Measurements from ENCODE around the gene SLC6A11. TPM values are rescaled to one million over a fixed set of nuclear protein-coding genes. Genes with fewer than 3 reads are reported as not detected.

Gene SLC6A11
- total and polyA plus RNA-seq, 3 donors from 2014 or later = 2.0 to 6.9 (median 3.9) TPM

GRCh38 chr3:10976770-10977169 lies 160.7 kb downstream of the SLC6A11 start:
- H3K4me1 ChIP-seq = no peaks in the 10 kb centered on the region
- TF ChIP-seq CTCF (IDR thresholded peaks at IDR 0.05) (no peak), POLR2A (IDR thresholded peaks at IDR 0.05) (no peak)
- H3K27me3 ChIP-seq = no peaks in the 10 kb centered on the region
- intact Hi-C loops (cut with DNase I; ENCODE audit: low total_unique reads) = no loop called here
- DNase-seq = no peak
- H3K9me3 ChIP-seq = no peaks in the 10 kb centered on the region
- no peaks in the 10 kb centered on the region for H3K36me3 ChIP-seq (ENCODE audit: low read depth, missing control alignments)
- no peak overlapping the region for H3K27ac ChIP-seq
- H3K4me3 ChIP-seq = no peak overlapping the region
- WGBS, 2 donors = 100% methylated on average over 1 of the region's 1 CpG

- H3K27me3 ChIP-seq = no peaks in the 10 kb centered on the region
- WGBS, 2 donors = 76 to 89% methylated on average over 8 to 10 of the region's 10 CpGs
- TF ChIP-seq CTCF (IDR thresholded peaks at IDR 0.05) (no peak), POLR2A (IDR thresholded peaks at IDR 0.05) (no peak)
- H3K4me1 ChIP-seq = no peaks in the 10 kb centered on the region
- H3K9me3 ChIP-seq = no peaks in the 10 kb centered on the region
- intact Hi-C loops (cut with DNase I; ENCODE audit: low total_unique reads) = no loop called here
- H3K36me3 ChIP-seq (ENCODE audit: low read depth, missing control alignments) = no peaks in the 10 kb centered on the region
- no peak for DNase-seq
- no peak overlapping the region for H3K27ac ChIP-seq
- no peak overlapping the region for H3K4me3 ChIP-seq
Measured at GRCh38 chr3:10977892-10978510, 162.0 kb downstream of the SLC6A11 start.

GRCh38 chr3:10978956-10979355 lies 162.9 kb downstream of the SLC6A11 start:
- Histone ChIP-seq H3K4me3 (no peak overlapping the region), H3K27ac (no peak overlapping the region), H3K36me3 (ENCODE audit: low read depth, missing control alignments) (no peaks in the 10 kb centered on the region), H3K9me3 (no peaks in the 10 kb centered on the region), H3K4me1 (no peaks in the 10 kb centered on the region), H3K27me3 (no peaks in the 10 kb centered on the region)
- TF ChIP-seq POLR2A (IDR thresholded peaks at IDR 0.05) = no peak
- TF ChIP-seq CTCF (IDR thresholded peaks at IDR 0.05) = no peak
- intact Hi-C loops (cut with DNase I; ENCODE audit: low total_unique reads) = no loop called here
- 92 to 94% methylated on average over 7 of the region's 7 CpGs for WGBS, 2 donors
- DNase-seq = no peak

GRCh38 chr3:10980312-10980711 lies 164.3 kb downstream of the SLC6A11 start:
- intact Hi-C loops (cut with DNase I; ENCODE audit: low total_unique reads) = no loop called here
- no peaks in the 10 kb centered on the region for H3K9me3 ChIP-seq
- WGBS, 2 donors = 62 to 76% methylated on average over 7 of the region's 7 CpGs
- no peak overlapping the region for H3K27ac ChIP-seq
- no peak overlapping the region for H3K4me3 ChIP-seq
- DNase-seq = no peak
- TF ChIP-seq CTCF (IDR thresholded peaks at IDR 0.05) (no peak), POLR2A (IDR thresholded peaks at IDR 0.05) (no peak)
- no peaks in the 10 kb centered on the region for H3K27me3 ChIP-seq
- H3K4me1 ChIP-seq = no peaks in the 10 kb centered on the region
- no peaks in the 10 kb centered on the region for H3K36me3 ChIP-seq (ENCODE audit: low read depth, missing control alignments)

- intact Hi-C loops (cut with DNase I; ENCODE audit: low total_unique reads) = no loop called here
- Histone ChIP-seq H3K27ac (no peak overlapping the region), H3K4me1 (no peaks in the 10 kb centered on the region), H3K9me3 (no peaks in the 10 kb centered on the region), H3K27me3 (no peaks in the 10 kb centered on the region), H3K4me3 (no peak overlapping the region), H3K36me3 (ENCODE audit: low read depth, missing control alignments) (no peaks in the 10 kb centered on the region)
- WGBS, 2 donors = 84 to 86% methylated on average over 3 of the region's 3 CpGs
- TF ChIP-seq CTCF (IDR thresholded peaks at IDR 0.05) (no peak), POLR2A (IDR thresholded peaks at IDR 0.05) (no peak)
- DNase-seq = no peak
Measured at GRCh38 chr3:10981031-10981430, 165.0 kb downstream of the SLC6A11 start.
